Activated T-helper 1 cell treated with anti-CD3 and anti-CD28 coated beads, Interleukin-12 subunit alpha, Interleukin-12 subunit beta, Interleukin-2, Interleukin-4 antibody, amounts not matched to agents 30 ng/mL and 10 ng/mL and 1 ng/mL, durations not matched to agents 14 hours and 24 hours and 36 hours (primary cell): ENCODE measurements around the gene ZDHHC16. TPM values are rescaled to one million over a fixed set of nuclear protein-coding genes. Genes with fewer than 3 reads are reported as not detected.
"Not testable (repeated sequence)": the region's sequence is repeated elsewhere in the genome, so short reads cannot be mapped to it uniquely, and the experiment has no call there.

Experiments used
- DNase-seq: peaks from one replicate; pipeline ENCODE4 v3.0.0; 2021; ENCODE audit warnings: low spot score
- H3K27ac Mint-ChIP-seq: one replicate; pipeline ENCODE4 v1.8.0; 2021; ENCODE audit warnings: mild to moderate bottlenecking, mixed read lengths
- H3K27me3 Mint-ChIP-seq: one replicate; pipeline ENCODE4 v1.8.0; 2022; ENCODE audit warnings: mild to moderate bottlenecking, moderate library complexity, mixed read lengths; ENCODE audit not compliant: insufficient read depth
- H3K36me3 Mint-ChIP-seq: one replicate; pipeline ENCODE4 v1.8.0; 2021; ENCODE audit warnings: low read depth, mixed read lengths
- H3K4me1 Mint-ChIP-seq: one replicate; pipeline ENCODE4 v1.8.0; 2021; ENCODE audit warnings: low read depth, mixed read lengths
- H3K4me3 Mint-ChIP-seq: one replicate; pipeline ENCODE4 v1.8.0; 2021; ENCODE audit warnings: mild to moderate bottlenecking, moderate library complexity, mixed read lengths
- H3K9me3 Mint-ChIP-seq: one replicate; pipeline ENCODE4 v1.8.0; 2021; ENCODE audit warnings: mixed read lengths
- intact Hi-C: fragments of 100-400 bp; cut with micrococcal nuclease; formaldehyde crosslinking; loops from one replicate; pipeline ENCODE4 v1.15.1; 2024
- total RNA-seq: library from RNA; stranded (reverse); gene quantifications from 2 replicates; pipeline ENCODE4 v1.2.3, GENCODE V29; 2022

Gene ZDHHC16
- 48.3 and 48.8 TPM in 2 replicates for total RNA-seq

- peaks cover 47% of the 10 kb centered on the region for H3K4me1 Mint-ChIP-seq
- intact Hi-C loops = loop anchor here (1.0 to 2.0 kb wide), 9 partner anchors 17 to 195 kb away; partner anchors contain the start of genes ARHGAP19, MMS19, MORN4 and PI4K2A
- H3K27me3 Mint-ChIP-seq = no peaks in the 10 kb centered on the region
- H3K9me3 Mint-ChIP-seq = no peaks in the 10 kb centered on the region
- peak within 1 kb of the TSS; percentile 92 for H3K27ac Mint-ChIP-seq
- DNase-seq = peak; percentile 92
- peaks cover 22% of the 10 kb centered on the region for H3K36me3 Mint-ChIP-seq
- peak within 1 kb of the TSS; percentile 93 for H3K4me3 Mint-ChIP-seq
Observed at GRCh38 chr10:97445722-97446639, at the start of gene ZDHHC16, which contains the start of gene EXOSC1. ZDHHC16 (plus strand) TSS chr10:97446175; CDS start chr10:97451676, 5,501 bp downstream. EXOSC1 (minus strand) TSS chr10:97446006; CDS start chr10:97445985, 21 bp downstream.

- intact Hi-C loops = loop anchor here (1.0 to 5.0 kb wide), 4 partner anchors 15 to 241 kb away; partner anchors contain the start of gene PI4K2A
- DNase-seq = no peak
- no peaks in the 10 kb centered on the region for H3K27me3 Mint-ChIP-seq
- H3K4me3 Mint-ChIP-seq = peak overlapping the region; percentile 97
- no peaks in the 10 kb centered on the region for H3K9me3 Mint-ChIP-seq
- peak overlapping the region; percentile 87 for H3K27ac Mint-ChIP-seq
- peaks cover 17% of the 10 kb centered on the region for H3K4me1 Mint-ChIP-seq
- H3K36me3 Mint-ChIP-seq = peaks cover 16% of the 10 kb centered on the region
Observed at GRCh38 chr10:97399843-97400545, 46.0 kb upstream of the ZDHHC16 start.

GRCh38 chr10:97400665-97401454, 45.1 kb upstream of the ZDHHC16 start, which contains the start of gene RRP12:
RRP12 (minus strand) TSS chr10:97401340; CDS start chr10:97401231, 109 bp downstream.
- peaks cover 14% of the 10 kb centered on the region for H3K36me3 Mint-ChIP-seq
- H3K27ac Mint-ChIP-seq = peak within 1 kb of the TSS; percentile 87
- intact Hi-C loops = loop anchor here (1.0 to 5.0 kb wide), 9 partner anchors 14 to 240 kb away; partner anchors contain the start of genes ARHGAP19, EXOSC1, FRAT1 and MMS19
- peaks cover 17% of the 10 kb centered on the region for H3K4me1 Mint-ChIP-seq
- no peaks in the 10 kb centered on the region for H3K9me3 Mint-ChIP-seq
- H3K4me3 Mint-ChIP-seq = peak within 1 kb of the TSS; percentile 97
- DNase-seq = peak; percentile 89
- no peaks in the 10 kb centered on the region for H3K27me3 Mint-ChIP-seq

- Mint-ChIP-seq H3K9me3 (no peaks in the 10 kb centered on the region), H3K4me1 (peaks cover 17% of the 10 kb centered on the region), H3K27me3 (no peaks in the 10 kb centered on the region), H3K36me3 (peaks cover 9% of the 10 kb centered on the region), H3K27ac (peak overlapping the region; percentile 87), H3K4me3 (peak overlapping the region; percentile 97)
- intact Hi-C loops = loop anchor here (1.0 to 5.0 kb wide), 8 partner anchors 13 to 239 kb away; partner anchors contain the start of genes ARHGAP19, EXOSC1, FRAT1 and MMS19
- no peak for DNase-seq
Observed at GRCh38 chr10:97401455-97401919, 44.5 kb upstream of the ZDHHC16 start.

GRCh38 chr10:97404044-97404443, 41.9 kb upstream of the ZDHHC16 start:
- H3K4me3 Mint-ChIP-seq = no peak overlapping the region
- H3K9me3 Mint-ChIP-seq = no peaks in the 10 kb centered on the region
- peaks cover 27% of the 10 kb centered on the region for H3K4me1 Mint-ChIP-seq
- DNase-seq = no peak
- H3K27me3 Mint-ChIP-seq = no peaks in the 10 kb centered on the region
- H3K27ac Mint-ChIP-seq = no peak overlapping the region
- H3K36me3 Mint-ChIP-seq = peaks cover 4% of the 10 kb centered on the region
- intact Hi-C loops = loop anchor here (5.0 kb wide), 1 partner anchor 127 kb away; no protein-coding TSS in a partner anchor

GRCh38 chr10:97406064-97406463, 39.9 kb upstream of the ZDHHC16 start:
- H3K27me3 Mint-ChIP-seq = no peaks in the 10 kb centered on the region

GRCh38 chr10:97406483-97406882, 39.5 kb upstream of the ZDHHC16 start:
- not testable (repeated sequence) for H3K27me3 Mint-ChIP-seq, H3K9me3 Mint-ChIP-seq, H3K36me3 Mint-ChIP-seq, H3K4me3 Mint-ChIP-seq, DNase-seq
- Mint-ChIP-seq H3K27ac (peak overlapping the region; percentile 12), H3K4me1 (peaks cover 12% of the 10 kb centered on the region)
- intact Hi-C loops = loop anchor here (5.0 kb wide), 1 partner anchor 56 kb away; no protein-coding TSS in a partner anchor

More at GRCh38 chr10:97406064-97406463, 39.9 kb upstream of the ZDHHC16 start:
- Mint-ChIP-seq H3K4me3 (no peak overlapping the region), H3K27ac (no peak overlapping the region), H3K36me3 (no peaks in the 10 kb centered on the region), H3K9me3 (no peaks in the 10 kb centered on the region), H3K4me1 (peaks cover 16% of the 10 kb centered on the region)
- DNase-seq = no peak
- intact Hi-C loops = loop anchor here (5.0 kb wide), 1 partner anchor 56 kb away; no protein-coding TSS in a partner anchor

GRCh38 chr10:97407211-97407951, 38.6 kb upstream of the ZDHHC16 start:
- Mint-ChIP-seq H3K4me3 (peak overlapping the region; percentile 57), H3K27ac (peak overlapping the region; percentile 46), H3K36me3 (no peaks in the 10 kb centered on the region), H3K27me3 (no peaks in the 10 kb centered on the region), H3K4me1 (peaks cover 11% of the 10 kb centered on the region), H3K9me3 (no peaks in the 10 kb centered on the region)
- intact Hi-C loops = loop anchor here (1.0 to 5.0 kb wide), 5 partner anchors 21 to 146 kb away; partner anchors contain the start of genes MMS19 and UBTD1
- DNase-seq = peak; percentile 55

GRCh38 chr10:97407952-97408248, 38.1 kb upstream of the ZDHHC16 start:
- H3K27me3 Mint-ChIP-seq = no peaks in the 10 kb centered on the region
- intact Hi-C loops = loop anchor here (1.0 to 5.0 kb wide), 5 partner anchors 20 to 145 kb away; partner anchors contain the start of genes MMS19 and UBTD1
- no peaks in the 10 kb centered on the region for H3K9me3 Mint-ChIP-seq
- H3K36me3 Mint-ChIP-seq = no peaks in the 10 kb centered on the region
- no peak for DNase-seq
- peak overlapping the region; percentile 46 for H3K27ac Mint-ChIP-seq
- peaks cover 16% of the 10 kb centered on the region for H3K4me1 Mint-ChIP-seq
- no peak overlapping the region for H3K4me3 Mint-ChIP-seq

- no peak for DNase-seq
- intact Hi-C loops = loop anchor here (5.0 kb wide), 1 partner anchor 54 kb away; no protein-coding TSS in a partner anchor
Observed at GRCh38 chr10:97408496-97408992, 37.4 kb upstream of the ZDHHC16 start.

GRCh38 chr10:97411406-97411805, 34.6 kb upstream of the ZDHHC16 start:
- intact Hi-C loops = loop anchor here (5.0 kb wide), 3 partner anchors 326 to 824 kb away; partner anchors contain the start of genes LCOR, TM9SF3 and ZFYVE27
- H3K4me3 Mint-ChIP-seq = no peak overlapping the region
- no peaks in the 10 kb centered on the region for H3K27me3 Mint-ChIP-seq
- H3K36me3 Mint-ChIP-seq = peaks cover 3% of the 10 kb centered on the region
- DNase-seq = no peak
- no peak overlapping the region for H3K27ac Mint-ChIP-seq
- H3K9me3 Mint-ChIP-seq = no peaks in the 10 kb centered on the region
- peaks cover 50% of the 10 kb centered on the region for H3K4me1 Mint-ChIP-seq

More at GRCh38 chr10:97408496-97408992, 37.4 kb upstream of the ZDHHC16 start:
- H3K27ac Mint-ChIP-seq = no peak overlapping the region
- no peak overlapping the region for H3K4me3 Mint-ChIP-seq
- H3K27me3 Mint-ChIP-seq = no peaks in the 10 kb centered on the region
- H3K4me1 Mint-ChIP-seq = peaks cover 22% of the 10 kb centered on the region
- H3K36me3 Mint-ChIP-seq = peaks cover 3% of the 10 kb centered on the region
- no peaks in the 10 kb centered on the region for H3K9me3 Mint-ChIP-seq
